NK-92 (cell line): ENCODE measurements around the gene ODF2.
A peak's percentile ranks its signal among the peaks of the same experiment; 100 is the strongest.
"Not testable (repeated sequence)": the region's sequence is repeated elsewhere in the genome, so short reads cannot be mapped to it uniquely, and the experiment has no call there.

Source experiments
- DNase-seq: peaks from one replicate; lab custom pipeline; 2025; ENCODE audit not compliant: unreplicated experiment; lab: John Stamatoyannopoulos, UW

ODF2 gene

DNA sequence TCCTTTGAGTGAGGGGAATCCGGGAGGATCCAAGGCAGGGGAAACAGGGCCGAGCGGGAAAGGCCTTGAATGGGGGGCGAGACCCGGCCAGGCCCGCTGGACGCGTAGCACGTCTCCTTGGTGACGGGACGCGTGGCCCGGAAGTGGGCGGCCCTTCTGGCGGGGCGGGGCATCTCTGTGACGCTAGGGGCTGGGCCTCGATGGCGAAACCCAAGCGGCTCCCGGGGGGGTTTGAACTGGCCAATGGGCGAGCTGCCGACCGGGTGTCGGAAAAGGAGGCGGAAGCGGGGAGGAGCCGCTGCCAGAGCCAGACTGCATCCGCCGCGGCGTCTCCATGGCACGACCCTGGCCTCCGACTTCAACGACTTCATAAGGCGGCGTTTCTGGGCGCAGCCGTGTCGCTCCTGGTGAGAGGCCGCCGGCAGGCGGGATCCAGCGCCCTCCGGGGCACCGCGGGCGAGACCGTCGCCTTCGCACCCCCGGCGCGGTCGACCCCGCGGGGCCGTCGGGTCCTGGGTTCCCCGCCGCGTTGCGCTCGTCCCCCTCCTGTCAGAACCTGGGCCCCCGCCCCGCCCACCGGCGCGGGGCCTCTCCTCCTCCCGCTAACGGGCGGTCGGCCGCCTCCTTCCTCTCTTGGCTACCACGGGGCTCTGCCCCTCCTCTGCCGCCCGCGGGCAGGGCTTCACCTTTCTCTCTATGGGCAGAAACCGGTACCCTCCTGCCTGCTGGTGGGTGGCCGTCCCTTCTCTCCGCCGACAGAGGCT, at the start of gene ODF2:
Gene ODF2 (plus strand): TSS at position 158 of the 764 bp plus-strand sequence. CDS start 86 bp downstream, at position 244.
- DNase-seq = peak; percentile 91

DNA sequence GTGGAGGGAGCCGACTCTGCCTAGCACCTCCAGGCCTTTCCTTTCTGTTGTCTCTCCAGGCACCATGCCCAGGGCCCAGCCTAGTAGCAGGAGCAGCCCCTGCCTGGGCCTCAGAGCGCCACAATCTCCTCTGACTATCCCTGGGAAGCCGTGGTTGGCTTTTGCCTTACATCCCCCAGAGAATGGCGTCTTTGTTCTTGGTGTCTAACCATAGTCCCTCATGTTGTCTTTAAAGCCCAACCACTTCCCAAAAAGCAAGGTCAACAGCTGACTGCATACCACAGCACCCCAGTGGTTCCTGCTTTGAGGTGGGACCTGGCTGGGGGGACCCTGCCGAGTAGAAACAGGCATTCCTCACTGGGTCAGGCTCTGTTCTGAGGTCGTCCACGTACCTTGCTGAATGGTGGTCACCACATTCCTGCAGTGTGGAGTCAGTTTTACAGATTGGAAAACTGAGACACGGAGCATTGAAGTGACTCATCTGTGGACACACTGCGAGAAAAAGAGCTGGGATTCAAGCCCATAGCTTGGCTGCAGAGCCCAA, 48.9 kb upstream of the ODF2 start:
- no peak for DNase-seq

- DNase-seq = no peak
Measured at GRCh38 chr9:128408963-128409431, 46.8 kb upstream of the ODF2 start.

- DNase-seq = no peak
Measured at GRCh38 chr9:128409450-128409849, 46.4 kb upstream of the ODF2 start.

GRCh38 chr9:128409978-128410377, 45.8 kb upstream of the ODF2 start:
- no peak for DNase-seq

DNA sequence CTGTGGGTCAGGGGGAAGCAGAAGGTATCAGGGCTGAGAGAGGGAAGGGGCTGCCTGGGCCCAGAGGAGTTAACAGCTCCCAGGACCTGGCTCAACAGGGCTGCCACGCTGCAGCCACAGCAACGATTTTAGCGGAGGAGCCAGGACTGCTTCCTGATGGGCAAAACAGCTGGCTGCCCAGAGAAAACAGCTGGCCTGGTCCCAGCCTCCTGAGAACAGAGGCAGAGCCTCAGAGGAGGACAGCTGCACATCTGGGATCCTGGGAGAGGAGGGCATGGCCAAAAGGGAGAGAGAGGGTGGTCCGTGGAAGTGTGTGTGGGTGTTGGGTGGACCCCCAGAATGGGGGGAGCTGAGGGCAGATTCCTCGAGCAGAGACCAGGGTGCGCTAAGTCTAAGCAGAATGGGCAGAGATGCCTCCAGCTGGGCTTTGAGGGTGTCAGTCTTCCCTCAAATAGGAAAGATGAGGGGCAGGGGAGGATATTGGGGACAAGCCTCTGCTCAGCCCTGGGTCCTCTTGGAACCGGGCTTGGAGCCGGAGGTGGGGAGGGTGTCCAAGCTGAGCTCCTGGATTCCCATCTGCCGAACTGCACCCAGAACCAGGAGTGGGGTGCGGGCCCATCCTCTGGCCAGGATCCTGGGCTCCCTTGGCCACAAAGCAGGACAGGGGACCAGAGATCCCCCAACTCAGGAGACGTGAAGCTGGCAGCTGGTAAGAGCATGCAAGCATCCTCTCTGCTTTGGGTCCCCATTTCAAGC, 44.3 kb upstream of the ODF2 start:
- DNase-seq = no peak

DNA sequence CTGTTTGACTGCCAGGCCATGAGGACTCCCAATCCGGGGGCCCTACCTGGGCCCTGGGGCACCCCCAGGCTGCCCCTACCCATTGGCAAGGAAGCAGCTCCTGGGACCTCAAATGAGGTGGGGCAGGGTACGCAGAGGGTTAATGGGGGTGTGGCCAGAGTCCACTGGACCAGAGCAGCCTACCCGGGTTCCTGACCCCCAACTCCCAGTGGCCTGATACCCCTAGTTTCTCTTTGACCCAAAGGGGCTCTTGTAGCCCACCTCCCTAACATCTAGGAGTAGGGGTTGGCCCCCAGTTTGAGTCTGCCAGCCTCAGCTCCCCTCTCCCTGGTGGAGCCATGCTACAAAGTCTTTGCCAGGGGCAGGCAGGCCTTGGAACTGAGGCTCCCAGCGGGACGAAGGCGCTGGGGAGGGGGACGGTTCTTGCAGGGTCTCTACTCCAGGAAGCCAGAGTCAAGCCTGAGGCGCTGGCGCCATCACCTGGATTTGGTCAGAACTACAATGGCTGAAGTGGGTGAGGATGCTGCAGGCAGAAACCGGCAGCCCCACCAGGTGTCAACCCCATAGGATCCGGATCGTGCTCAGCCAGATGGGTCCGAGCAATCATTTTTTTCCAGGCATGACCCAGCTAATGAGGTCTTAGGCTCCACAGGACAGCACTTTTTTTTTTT, 43.6 kb upstream of the ODF2 start:
- DNase-seq = no peak

DNA sequence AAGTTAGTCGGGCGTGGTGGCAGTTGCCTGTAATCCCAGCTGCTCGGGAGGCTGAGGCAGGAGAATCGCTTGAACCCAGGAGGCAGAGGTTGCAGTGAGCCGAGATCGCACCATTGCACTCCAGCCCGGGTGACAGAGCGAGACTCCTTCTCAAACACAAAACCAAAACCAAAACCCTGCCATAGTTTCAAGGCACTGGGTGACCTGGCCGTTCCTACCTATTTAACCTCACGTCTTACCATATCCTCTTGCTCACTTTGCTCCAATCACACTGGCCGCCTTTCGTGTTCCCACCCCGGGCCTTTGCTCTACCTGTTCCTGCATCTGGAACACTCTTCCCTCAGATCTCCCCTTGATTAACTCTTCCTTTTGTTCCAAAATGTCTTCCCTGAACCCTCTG, 42.1 kb upstream of the ODF2 start:
- not testable (repeated sequence) for DNase-seq

GRCh38 chr9:128414461-128414860, 41.3 kb upstream of the ODF2 start:
- DNase-seq = no peak

DNA sequence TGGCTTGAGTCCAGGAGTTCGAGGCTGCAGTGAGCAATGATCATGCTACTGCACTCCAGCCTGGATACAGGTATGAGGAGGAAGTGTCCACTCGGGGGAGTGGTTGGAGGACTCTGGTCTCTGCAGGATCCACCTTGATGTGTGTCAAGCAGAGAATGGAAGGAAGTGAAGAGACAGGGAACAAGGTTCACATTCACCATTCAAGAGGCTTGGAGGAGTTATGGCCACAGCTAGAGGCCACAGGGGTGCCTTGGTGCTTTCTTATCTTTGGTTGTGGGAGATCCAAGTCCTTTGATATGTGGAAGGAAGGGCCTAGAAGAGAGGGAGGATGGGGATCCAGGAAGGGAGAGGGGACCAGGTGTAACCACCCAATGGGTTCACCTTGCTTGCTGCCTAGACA, 40.5 kb upstream of the ODF2 start:
- no peak for DNase-seq

DNA sequence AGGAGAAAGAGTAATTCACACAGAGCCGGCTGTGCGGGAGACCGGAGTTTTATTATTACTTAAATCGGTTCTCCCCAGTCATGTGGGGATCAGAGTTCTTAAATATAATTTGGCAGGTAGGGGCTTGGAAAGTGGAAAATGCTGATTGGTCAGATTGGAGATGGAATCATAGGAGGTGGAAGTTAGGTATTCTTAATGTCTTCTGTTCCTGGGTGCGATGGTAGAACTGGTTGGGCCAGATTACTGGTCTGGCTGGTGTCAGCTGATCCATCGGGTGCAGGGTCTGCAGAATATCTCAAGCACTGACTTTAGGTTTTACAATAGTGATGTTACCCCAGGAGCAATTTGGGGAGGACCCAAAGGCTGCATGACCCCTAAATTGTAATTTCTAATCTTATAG, 39.8 kb upstream of the ODF2 start:
- no peak for DNase-seq

DNA sequence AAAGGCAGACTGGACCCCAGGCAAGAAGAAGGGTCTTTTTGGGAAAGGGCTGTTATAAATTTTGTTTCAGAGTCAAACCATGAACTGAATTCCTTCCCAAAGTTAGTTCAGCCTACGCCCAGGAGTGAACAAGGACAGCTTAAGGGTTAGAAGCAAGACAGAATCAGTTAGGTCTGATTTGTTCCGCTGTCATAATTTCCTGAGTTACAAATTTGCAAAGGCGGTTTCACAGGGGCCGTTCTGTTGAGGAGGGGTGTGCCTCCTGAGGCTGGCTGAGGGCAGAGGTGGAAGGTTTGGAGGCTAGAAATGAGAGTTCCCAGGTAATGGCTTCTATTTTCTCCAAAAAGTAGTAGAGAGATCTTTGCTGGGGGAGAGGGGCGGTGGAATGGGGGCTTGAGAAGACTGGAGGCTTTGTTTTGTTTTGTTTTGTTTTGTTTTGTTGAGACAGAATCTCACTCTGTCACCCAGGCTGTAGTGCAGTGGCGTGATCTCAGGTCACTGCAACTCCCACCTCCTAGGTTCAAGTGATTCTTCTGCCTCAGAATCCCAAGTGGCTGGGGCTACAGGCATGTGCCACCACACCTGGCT, 39.3 kb upstream of the ODF2 start:
- DNase-seq = no peak

DNA sequence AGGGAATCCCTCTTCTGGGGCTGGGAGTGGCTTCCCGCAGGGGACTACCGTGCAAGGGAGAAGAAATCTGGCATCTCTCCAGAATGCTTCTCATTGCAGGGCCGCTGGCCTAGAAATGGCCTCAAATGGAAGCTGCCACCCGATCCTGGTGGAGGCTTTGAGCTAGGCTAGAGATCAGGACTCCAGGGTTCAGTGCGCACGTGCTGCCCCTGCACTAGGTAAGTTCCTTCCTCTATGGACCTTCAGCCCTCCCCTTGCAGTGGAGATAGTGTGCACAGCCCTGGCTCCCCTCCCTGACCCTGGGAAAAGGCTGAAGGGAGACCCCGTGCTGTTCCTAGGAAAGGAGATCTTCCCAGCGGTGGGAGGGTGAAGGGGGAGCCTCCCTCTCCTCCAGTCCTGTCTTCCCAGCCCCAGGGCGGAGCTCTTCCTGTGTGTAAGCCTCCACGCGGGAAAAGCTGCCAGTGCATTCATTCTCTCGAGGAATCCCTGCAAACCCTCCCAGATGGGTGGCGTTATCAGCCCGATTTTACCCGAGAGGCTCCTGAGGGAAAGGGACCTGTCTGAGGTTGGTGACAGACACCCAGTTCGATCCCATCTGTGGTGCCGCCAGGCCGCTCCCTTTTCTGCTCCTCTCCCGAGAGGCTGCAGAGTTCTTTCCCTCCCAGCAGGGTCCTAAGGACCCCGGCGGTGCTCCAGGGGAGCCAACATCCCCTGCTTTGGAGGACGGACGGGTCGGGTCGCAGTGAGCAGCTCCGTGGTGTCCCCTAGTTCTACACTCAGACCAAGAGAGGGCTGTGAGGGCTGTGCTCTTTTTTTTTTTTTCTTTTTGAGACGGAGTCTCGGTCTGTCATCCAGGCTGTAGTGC, 36.5 kb upstream of the ODF2 start:
- no peak for DNase-seq

DNA sequence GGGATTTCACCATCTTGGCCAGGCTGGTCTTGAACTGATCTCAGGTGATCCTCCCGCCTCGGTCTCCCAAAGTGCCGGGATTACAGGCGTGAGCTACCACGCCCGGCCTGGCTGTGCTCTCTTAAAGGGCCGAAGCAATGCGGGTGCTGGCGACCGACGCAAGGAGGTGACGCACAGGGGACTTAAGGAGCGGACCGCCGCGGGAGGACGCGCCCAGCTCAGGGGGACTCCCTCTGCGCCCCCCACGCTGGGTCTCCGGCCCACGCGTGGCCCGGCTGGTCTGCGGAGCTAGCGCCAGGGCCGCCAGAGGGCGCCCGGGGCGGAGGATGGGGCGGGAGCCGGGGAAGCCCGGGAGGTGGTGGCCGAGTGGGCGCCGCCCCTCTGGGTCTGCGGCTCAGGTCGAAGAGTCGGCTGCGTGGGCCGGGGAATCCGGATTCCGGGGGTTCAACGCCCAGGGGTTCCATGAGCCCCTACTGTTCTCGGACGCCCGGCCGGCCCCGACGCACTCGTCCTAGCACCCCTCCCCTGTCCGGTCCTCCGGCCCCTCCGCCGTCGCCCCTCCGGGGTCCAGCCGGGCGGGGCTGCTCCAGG, 35.7 kb upstream of the ODF2 start:
- DNase-seq = no peak

DNA sequence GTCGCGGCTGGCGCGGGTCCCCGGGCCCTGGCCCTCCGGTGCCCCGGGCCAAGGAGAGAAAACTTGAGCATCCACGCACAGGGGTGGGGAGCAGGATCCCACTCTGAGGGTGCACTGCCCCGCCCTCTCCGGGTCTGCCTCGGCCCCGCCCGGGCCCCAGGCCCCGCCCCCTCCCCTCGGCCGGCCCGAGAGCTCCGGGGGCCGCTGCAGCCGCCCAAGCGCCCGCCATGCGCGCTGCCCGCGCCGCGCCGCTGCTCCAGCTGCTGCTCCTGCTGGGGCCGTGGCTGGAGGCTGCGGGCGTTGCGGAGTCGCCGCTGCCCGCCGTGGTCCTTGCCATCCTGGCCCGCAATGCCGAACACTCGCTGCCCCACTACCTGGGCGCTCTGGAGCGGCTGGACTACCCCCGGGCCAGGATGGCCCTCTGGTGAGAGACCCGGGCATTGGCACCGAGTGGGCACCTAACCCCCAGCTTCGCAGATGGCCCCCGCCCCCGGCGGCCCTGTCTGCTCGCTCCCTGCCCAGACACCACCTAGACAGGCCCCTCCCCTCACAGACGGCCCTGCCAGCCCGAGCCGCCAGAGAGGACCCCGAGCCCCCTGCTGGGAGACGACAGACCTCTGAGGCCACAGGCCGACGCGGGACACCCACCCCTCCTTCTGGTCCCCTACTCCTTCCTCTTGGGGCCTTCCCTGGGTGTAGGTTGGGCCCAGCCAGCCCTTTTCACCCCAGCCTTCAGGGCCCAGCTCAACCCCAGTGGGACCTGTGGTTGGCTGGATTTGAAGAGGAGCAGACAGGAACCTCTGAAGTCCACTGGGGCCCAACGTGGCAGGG, 34.9 kb upstream of the ODF2 start, which contains the start of gene CERCAM:
Gene CERCAM (plus strand): TSS at position 207 of the 831 bp plus-strand sequence. CDS start 21 bp downstream, at position 228.
- DNase-seq = no peak

GRCh38 chr9:128421482-128421996, 34.3 kb upstream of the ODF2 start:
- no peak for DNase-seq

- DNase-seq = not testable (repeated sequence)
Measured at GRCh38 chr9:128422022-128422782, 33.6 kb upstream of the ODF2 start.

GRCh38 chr9:128422783-128423150, 33.0 kb upstream of the ODF2 start:
- DNase-seq = no peak
